MCF 10A (cell line): ENCODE measurements around the gene CDCP2. TPM values are rescaled to one million over a fixed set of nuclear protein-coding genes. Genes with fewer than 3 reads are reported as not detected.
A peak's percentile ranks its signal among the peaks of the same experiment; 100 is the strongest.

Source experiments
- BruUV-seq: library from RNA; stranded (reverse); fragments of 400-500 nt; replicated peaks from 2 replicates; lab custom pipeline; 2021; lab: Mats Ljungman, UMichigan
- CTCF ChIA-PET: fragments of 300-600 bp; sonication (Branson Sonifier 250); formaldehyde crosslinking; extraction: SDS; loops from one replicate; lab custom pipeline; 2021; ENCODE audit warnings: antibody characterized with exemption, inconsistent platforms; lab: Yijun Ruan, JAX
- POLR2A ChIA-PET: fragments of 300-600, 350-650 bp; sonication (Branson Sonifier 250); formaldehyde crosslinking; extraction: SDS; loops from one replicate; lab custom pipeline; 2020; ENCODE audit warnings: antibody characterized with exemption, inconsistent platforms; lab: Yijun Ruan, JAX
- DNase-seq: peaks from one replicate; pipeline ENCODE4 v3.0.0-alpha.2; 2018; ENCODE audit not compliant: unreplicated experiment
- H3K27ac Mint-ChIP-seq: one replicate; pipeline ENCODE4 v1.8.0; 2022; ENCODE audit warnings: mild to moderate bottlenecking, low read depth, mixed read lengths; ENCODE audit not compliant: unreplicated experiment
- H3K27me3 Mint-ChIP-seq: one replicate; pipeline ENCODE4 v1.8.0; 2022; ENCODE audit warnings: mixed read lengths; ENCODE audit not compliant: insufficient read depth, unreplicated experiment
- H3K36me3 Mint-ChIP-seq: one replicate; pipeline ENCODE4 v1.8.0; 2022; ENCODE audit warnings: mild to moderate bottlenecking, moderate library complexity, mixed read lengths; ENCODE audit not compliant: insufficient read depth, unreplicated experiment
- H3K4me1 Mint-ChIP-seq: one replicate; pipeline ENCODE4 v1.8.0; 2022; ENCODE audit warnings: mixed read lengths; ENCODE audit not compliant: insufficient read depth, unreplicated experiment
- H3K4me3 Mint-ChIP-seq: one replicate; pipeline ENCODE4 v1.8.0; 2022; ENCODE audit warnings: mild to moderate bottlenecking, moderate library complexity, mixed read lengths; ENCODE audit not compliant: unreplicated experiment
- H3K9me3 Mint-ChIP-seq: one replicate; pipeline ENCODE4 v1.8.0; 2022; ENCODE audit warnings: mixed read lengths; ENCODE audit not compliant: unreplicated experiment
- CTCF ChIP-seq: fragments of 200-600 bp; IDR thresholded peaks from one replicate; pipeline ENCODE4 v1.8.0; 2022; ENCODE audit warnings: antibody characterized with exemption, mild to moderate bottlenecking; ENCODE audit not compliant: unreplicated experiment
- intact Hi-C: fragments of 100-400 bp; cut with micrococcal nuclease; formaldehyde crosslinking; loops from 2 replicates; pipeline ENCODE4 v1.14.1; 2022
- total RNA-seq: library from RNA; stranded (reverse); gene quantifications from 2 replicates; pipeline ENCODE4 v1.2.3, GENCODE V29; 2022

CDCP2 gene
- total RNA-seq, 1 experiment from 2014 or later = not detected

DNA sequence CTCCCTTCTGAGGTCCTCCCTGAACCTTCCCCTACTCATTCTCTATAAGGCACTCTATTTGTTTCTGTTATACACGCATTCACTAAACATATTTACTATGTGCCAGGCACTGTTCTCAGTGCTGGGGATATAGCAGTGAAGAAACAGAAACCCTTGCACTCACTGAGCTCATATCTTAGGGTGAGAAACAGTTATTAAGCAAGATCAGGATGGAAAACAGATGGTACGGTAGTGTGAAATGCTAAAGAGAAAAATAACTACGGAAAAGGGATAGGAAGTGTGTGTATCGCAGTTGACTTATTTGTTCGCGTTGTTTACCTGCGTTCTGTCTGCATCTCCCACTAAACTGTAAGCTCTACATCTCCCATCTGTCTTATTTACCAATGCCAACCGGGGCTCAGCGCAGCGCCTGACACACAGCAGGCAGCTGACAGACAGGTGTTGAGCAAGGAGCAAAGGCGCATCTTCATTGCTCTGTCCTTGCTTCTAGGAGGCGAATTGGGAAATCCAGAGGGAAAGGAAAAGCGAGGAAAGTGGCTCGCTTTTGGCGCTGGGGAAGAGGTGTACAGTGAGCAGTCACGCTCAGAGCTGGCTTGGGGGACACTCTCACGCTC, 46.5 kb upstream of the CDCP2 start:
- peak overlapping the region; percentile 93 for H3K4me3 Mint-ChIP-seq
- POLR2A ChIA-PET = interaction anchor here (0.7 to 2.6 kb wide), 19 partner anchors 12 to 600 kb away, joined by 3 to 17 read pairs (median 4); partner anchors contain the start of genes CDCP2, SSBP3, TCEANC2 and TMEM59
- DNase-seq = no peak
- H3K4me1 Mint-ChIP-seq = peaks cover 22% of the 10 kb centered on the region
- H3K27me3 Mint-ChIP-seq = no peaks in the 10 kb centered on the region
- CTCF ChIA-PET = interaction anchor here (0.6 to 1.6 kb wide), 5 partner anchors 8 to 290 kb away, joined by 3 to 8 read pairs (median 4); no protein-coding TSS in a partner anchor
- intact Hi-C loops = no loop called here
- no peaks in the 10 kb centered on the region for H3K9me3 Mint-ChIP-seq
- peaks cover 9% of the 10 kb centered on the region for H3K36me3 Mint-ChIP-seq
- BruUV-seq = TSS peak; percentile 19
- no peak for TF ChIP-seq CTCF
- peak overlapping the region; percentile 95 for H3K27ac Mint-ChIP-seq

- no TSS peak for BruUV-seq
- H3K27ac Mint-ChIP-seq = no peak overlapping the region
- ChIA-PET CTCF (no interaction called here), POLR2A (no interaction called here)
- H3K36me3 Mint-ChIP-seq = peaks cover 8% of the 10 kb centered on the region
- H3K9me3 Mint-ChIP-seq = no peaks in the 10 kb centered on the region
- TF ChIP-seq CTCF = no peak
- DNase-seq = no peak
- intact Hi-C loops = no loop called here
- H3K4me3 Mint-ChIP-seq = no peak overlapping the region
- H3K27me3 Mint-ChIP-seq = no peaks in the 10 kb centered on the region
- H3K4me1 Mint-ChIP-seq = no peaks in the 10 kb centered on the region
These were observed 40.7 kb upstream of the CDCP2 start for GRCh38 chr1:54193453-54193852.

DNA sequence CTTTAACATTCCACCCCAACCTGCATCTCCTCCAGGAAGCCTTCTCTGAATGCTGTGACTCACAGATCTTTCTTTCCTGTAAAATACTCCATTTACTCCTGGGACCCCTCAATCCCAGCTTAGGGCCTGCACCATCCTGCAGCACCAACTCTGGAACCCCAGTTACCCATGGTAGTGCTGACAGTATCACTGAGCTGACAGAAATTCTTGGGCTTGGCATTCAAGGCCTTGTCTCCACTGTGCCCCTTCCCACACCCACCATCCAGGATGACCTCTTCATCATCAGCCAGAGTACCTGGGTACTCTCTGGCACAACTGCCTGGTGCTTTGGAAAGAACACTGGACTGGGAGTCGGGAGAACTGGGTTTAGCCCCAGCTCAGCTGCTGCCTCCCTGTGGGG, 38.7 kb upstream of the CDCP2 start:
- intact Hi-C loops = no loop called here
- no peak overlapping the region for H3K27ac Mint-ChIP-seq
- H3K36me3 Mint-ChIP-seq = peaks cover 8% of the 10 kb centered on the region
- ChIA-PET CTCF (interaction anchor here (1.3 kb wide), 1 partner anchor 8 kb away, joined by 4 read pairs; the partner anchor contains the start of genes CYB5RL and MRPL37), POLR2A (no interaction called here)
- H3K27me3 Mint-ChIP-seq = no peaks in the 10 kb centered on the region
- no peak for DNase-seq
- TF ChIP-seq CTCF = no peak
- no peaks in the 10 kb centered on the region for H3K4me1 Mint-ChIP-seq
- no TSS peak for BruUV-seq
- H3K4me3 Mint-ChIP-seq = no peak overlapping the region
- no peaks in the 10 kb centered on the region for H3K9me3 Mint-ChIP-seq

- no peak overlapping the region for H3K27ac Mint-ChIP-seq
- H3K27me3 Mint-ChIP-seq = no peaks in the 10 kb centered on the region
- no peaks in the 10 kb centered on the region for H3K4me1 Mint-ChIP-seq
- no peak for DNase-seq
- no peaks in the 10 kb centered on the region for H3K9me3 Mint-ChIP-seq
- ChIA-PET POLR2A (no interaction called here), CTCF (interaction anchor here (0.6 to 1.3 kb wide), 2 partner anchors 9 to 693 kb away, joined by 3 to 4 read pairs; partner anchors contain the start of genes CYB5RL and MRPL37)
- BruUV-seq = no TSS peak
- TF ChIP-seq CTCF = no peak
- peaks cover 8% of the 10 kb centered on the region for H3K36me3 Mint-ChIP-seq
- H3K4me3 Mint-ChIP-seq = no peak overlapping the region
- intact Hi-C loops = no loop called here
These were observed 37.7 kb upstream of the CDCP2 start for GRCh38 chr1:54190526-54190925.
